ENCODE measurements around the gene KRT32. TPM values are rescaled to one million over a fixed set of nuclear protein-coding genes. Genes with fewer than 3 reads are reported as not detected.

KRT32 gene
- total and polyA plus RNA-seq, 2 donors (not counting 1 experiment from before 2014, with no cell fraction given) = not detected

DNA sequence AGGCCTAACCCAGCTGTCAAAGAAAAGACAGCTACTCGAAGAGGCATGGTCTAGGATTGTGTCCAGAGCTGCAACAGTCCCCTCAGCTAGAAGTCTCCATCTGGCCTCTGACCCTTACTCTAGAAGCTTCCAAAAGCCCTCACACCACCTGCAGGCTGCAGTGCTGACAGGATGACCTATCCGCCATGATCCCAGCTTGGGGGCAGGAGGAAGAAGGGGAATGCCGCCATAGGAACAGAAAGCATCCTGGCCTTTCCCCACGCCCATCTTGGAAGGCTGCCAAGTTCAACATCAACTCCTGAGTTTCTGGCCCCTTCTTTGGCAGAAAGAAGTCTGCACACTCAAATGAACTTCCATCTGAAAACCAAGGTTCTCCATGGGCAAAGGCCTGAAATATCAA, 25.6 kb upstream of the KRT32 start:
- POLR2A ChIA-PET = no interaction called here
- no peak overlapping the region for H3K4me2 ChIP-seq (replicated peaks; ENCODE audit: low read depth, low read length, poor library complexity, severe bottlenecking)
- no peak overlapping the region for H3K27ac ChIP-seq (ENCODE audit: low read length in 2 of 2)
- TF ChIP-seq, protein P1, sequence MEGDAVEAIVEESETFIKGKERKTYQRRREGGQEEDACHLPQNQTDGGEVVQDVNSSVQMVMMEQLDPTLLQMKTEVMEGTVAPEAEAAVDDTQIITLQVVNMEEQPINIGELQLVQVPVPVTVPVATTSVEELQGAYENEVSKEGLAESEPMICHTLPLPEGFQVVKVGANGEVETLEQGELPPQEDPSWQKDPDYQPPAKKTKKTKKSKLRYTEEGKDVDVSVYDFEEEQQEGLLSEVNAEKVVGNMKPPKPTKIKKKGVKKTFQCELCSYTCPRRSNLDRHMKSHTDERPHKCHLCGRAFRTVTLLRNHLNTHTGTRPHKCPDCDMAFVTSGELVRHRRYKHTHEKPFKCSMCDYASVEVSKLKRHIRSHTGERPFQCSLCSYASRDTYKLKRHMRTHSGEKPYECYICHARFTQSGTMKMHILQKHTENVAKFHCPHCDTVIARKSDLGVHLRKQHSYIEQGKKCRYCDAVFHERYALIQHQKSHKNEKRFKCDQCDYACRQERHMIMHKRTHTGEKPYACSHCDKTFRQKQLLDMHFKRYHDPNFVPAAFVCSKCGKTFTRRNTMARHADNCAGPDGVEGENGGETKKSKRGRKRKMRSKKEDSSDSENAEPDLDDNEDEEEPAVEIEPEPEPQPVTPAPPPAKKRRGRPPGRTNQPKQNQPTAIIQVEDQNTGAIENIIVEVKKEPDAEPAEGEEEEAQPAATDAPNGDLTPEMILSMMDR (IDR thresholded peaks at IDR 0.05) = no peak
- no peak for TF ChIP-seq EZH2 (IDR thresholded peaks at IDR 0.05; ENCODE audit: borderline replicate concordance, insufficient read depth, low read depth, low read length, poor library complexity, severe bottlenecking)
- Mint-ChIP-seq H3K27me3 (peaks cover 28% of the 10 kb centered on the region), H3K4me3 (no peak overlapping the region), H3K27ac (no peak overlapping the region), H3K9me3 (ENCODE audit: insufficient read depth) (no peaks in the 10 kb centered on the region), H3K4me1 (peaks cover 4% of the 10 kb centered on the region)
- peaks cover 0 to 12% (median 0%) of the 10 kb centered on the region in 3 donors for H3K9me3 ChIP-seq (ENCODE audit: control extremely low read depth in 1 of 3, control insufficient read depth in 2 of 3, insufficient read depth in 1 of 3, low read length in 2 of 3)
- H4K20me1 ChIP-seq (ENCODE audit: control insufficient read depth, insufficient read depth, low read length, poor library complexity, severe bottlenecking) = no peaks in the 10 kb centered on the region
- H3K27me3 ChIP-seq (replicated peaks in 1 of 4; ENCODE audit: control extremely low read depth in 1 of 4, control insufficient read depth in 3 of 4, insufficient read depth in 4 of 4, low read length in 3 of 4) = no peaks in the 10 kb centered on the region
- DNase-seq = no peak
- H3K36me3 ChIP-seq (replicated peaks in 1 of 2; ENCODE audit: control extremely low read depth in 1 of 2, control insufficient read depth in 1 of 2, extremely low read depth in 1 of 2, insufficient read depth in 2 of 2, low read length in 1 of 2) = no peaks in the 10 kb centered on the region
- H3K79me2 ChIP-seq (ENCODE audit: control insufficient read depth, insufficient read depth, low read length) = no peaks in the 10 kb centered on the region
- H3K4me3 ChIP-seq (ENCODE audit: control extremely low read depth in 1 of 5, extremely low read depth in 1 of 5, insufficient read depth in 1 of 5, low read depth in 2 of 5, low read length in 4 of 5) = no peak overlapping the region
- no peak overlapping the region for H2AFZ ChIP-seq (ENCODE audit: insufficient read depth, low read depth, low read length, poor library complexity, severe bottlenecking)
- no peak overlapping the region for H3K9ac ChIP-seq (ENCODE audit: low read length)
- CTCF ChIA-PET = no interaction called here
- no peak for ATAC-seq (ENCODE audit: low read depth)
- intact Hi-C loops (cut with micrococcal nuclease) = no loop called here
- peaks cover 0 to 11% of the 10 kb centered on the region in 2 donors for H3K4me1 ChIP-seq (ENCODE audit: control insufficient read depth in 2 of 2, insufficient read depth in 2 of 2, low read length in 2 of 2)
- 63% methylated on average over 4 of the region's 4 CpGs for WGBS (ENCODE audit: insufficient coverage)

DNA sequence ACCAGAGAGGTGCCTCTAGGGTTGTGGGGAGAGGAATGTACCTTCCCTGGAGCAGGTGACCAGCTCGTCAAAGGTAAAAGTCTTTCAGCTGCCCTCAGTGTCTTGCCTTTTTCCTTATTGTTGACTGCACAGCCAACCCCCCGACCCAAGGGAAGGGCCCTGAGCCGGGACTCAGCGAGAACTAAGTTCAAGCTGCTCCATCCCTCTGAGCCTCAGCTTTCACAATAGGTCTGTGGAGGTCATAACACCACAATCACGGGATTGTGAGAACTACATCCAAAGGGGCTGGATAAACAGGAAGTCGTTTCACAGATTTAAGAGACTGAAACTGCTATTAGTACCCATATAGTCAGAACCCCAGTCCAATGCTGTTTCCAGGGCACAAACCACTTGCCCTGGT, 25.2 kb upstream of the KRT32 start:
- peaks cover 0 to 8% of the 10 kb centered on the region in 2 donors for H3K4me1 ChIP-seq (ENCODE audit: control insufficient read depth in 2 of 2, insufficient read depth in 2 of 2, low read length in 2 of 2)
- intact Hi-C loops (cut with micrococcal nuclease) = no loop called here
- no peak for ATAC-seq (ENCODE audit: low read depth)

More for the DNA sequence above, 25.2 kb upstream of the KRT32 start:
- Mint-ChIP-seq H3K9me3 (ENCODE audit: insufficient read depth) (no peaks in the 10 kb centered on the region), H3K4me3 (no peak overlapping the region), H3K27ac (no peak overlapping the region), H3K27me3 (peaks cover 30% of the 10 kb centered on the region), H3K4me1 (peaks cover 4% of the 10 kb centered on the region)
- DNase-seq = no peak
- WGBS (ENCODE audit: insufficient coverage) = no CpG with 5 or more reads among the region's 6 CpGs
- TF ChIP-seq, protein P1 (IDR thresholded peaks at IDR 0.05) = no peak
- TF ChIP-seq EZH2 (IDR thresholded peaks at IDR 0.05; ENCODE audit: borderline replicate concordance, insufficient read depth, low read depth, low read length, poor library complexity, severe bottlenecking) = no peak
- no peaks in the 10 kb centered on the region for H3K79me2 ChIP-seq (ENCODE audit: control insufficient read depth, insufficient read depth, low read length)
- CTCF ChIA-PET = no interaction called here
- peaks cover 0 to 8% (median 0%) of the 10 kb centered on the region in 3 donors for H3K9me3 ChIP-seq (ENCODE audit: control extremely low read depth in 1 of 3, control insufficient read depth in 2 of 3, insufficient read depth in 1 of 3, low read length in 2 of 3)
- no peaks in the 10 kb centered on the region for H4K20me1 ChIP-seq (ENCODE audit: control insufficient read depth, insufficient read depth, low read length, poor library complexity, severe bottlenecking)
- POLR2A ChIA-PET = no interaction called here
- H3K36me3 ChIP-seq (replicated peaks in 1 of 2; ENCODE audit: control extremely low read depth in 1 of 2, control insufficient read depth in 1 of 2, extremely low read depth in 1 of 2, insufficient read depth in 2 of 2, low read length in 1 of 2) = no peaks in the 10 kb centered on the region
- no peak overlapping the region for H3K27ac ChIP-seq (ENCODE audit: low read length in 2 of 2)
- no peak overlapping the region for H2AFZ ChIP-seq (ENCODE audit: insufficient read depth, low read depth, low read length, poor library complexity, severe bottlenecking)
- H3K4me3 ChIP-seq (ENCODE audit: control extremely low read depth in 1 of 5, extremely low read depth in 1 of 5, insufficient read depth in 1 of 5, low read depth in 2 of 5, low read length in 4 of 5) = no peak overlapping the region
- H3K9ac ChIP-seq (ENCODE audit: low read length) = no peak overlapping the region
- H3K4me2 ChIP-seq (replicated peaks; ENCODE audit: low read depth, low read length, poor library complexity, severe bottlenecking) = no peak overlapping the region
- H3K27me3 ChIP-seq (replicated peaks in 1 of 4; ENCODE audit: control extremely low read depth in 1 of 4, control insufficient read depth in 3 of 4, insufficient read depth in 4 of 4, low read length in 3 of 4) = peaks cover 0 to 1% (median 0%) of the 10 kb centered on the region in 4 experiments

Measured in B cell (primary cell).